Measurements from ENCODE around the gene PRAME. TPM values are rescaled to one million over a fixed set of nuclear protein-coding genes. Genes with fewer than 3 reads are reported as not detected.
"Not testable (repeated sequence)": the region's sequence is repeated elsewhere in the genome, so short reads cannot be mapped to it uniquely, and the experiment has no call there.

The PRAME gene
- polyA plus RNA-seq, 4 donors = not detected

GRCh38 chr22:22584722-22585121 lies 25.7 kb upstream of the PRAME start:
- FAIRE-seq (no peak), DNase-seq (no peak)
- Histone ChIP-seq H3K4me1 (ENCODE audit: control insufficient read depth in 3 of 3, insufficient read depth in 2 of 3, low read depth in 1 of 3, low read length in 2 of 3) (no peaks in the 10 kb centered on the region), H3K4me3 (ENCODE audit: low read depth in 1 of 3, low read length in 3 of 3) (no peak overlapping the region), H3K9me3 (ENCODE audit: control insufficient read depth in 2 of 2, insufficient read depth in 1 of 2, low read depth in 1 of 2, low read length in 1 of 2) (no peaks in the 10 kb centered on the region), H3K36me3 (ENCODE audit: control insufficient read depth in 3 of 3, insufficient read depth in 2 of 3, low read depth in 1 of 3, low read length in 3 of 3) (no peaks in the 10 kb centered on the region), H3K27me3 (ENCODE audit: control insufficient read depth in 3 of 3, insufficient read depth in 3 of 3, low read length in 3 of 3) (no peaks in the 10 kb centered on the region), H3K27ac (ENCODE audit: low read depth in 1 of 3, low read length in 2 of 3) (no peak overlapping the region)
- WGBS, 3 donors = 76 to 81% (median 77%) methylated on average over 3 of the region's 3 CpGs

- no peaks in the 10 kb centered on the region for H3K27me3 ChIP-seq (ENCODE audit: control insufficient read depth in 3 of 3, insufficient read depth in 3 of 3, low read length in 3 of 3)
- DNase-seq (no peak), FAIRE-seq (no peak)
- 89 to 96% (median 91%) methylated on average over 1 of the region's 1 CpG for WGBS, 3 donors
- no peak overlapping the region for H3K4me3 ChIP-seq (ENCODE audit: low read depth in 1 of 3, low read length in 3 of 3)
- no peaks in the 10 kb centered on the region for H3K9me3 ChIP-seq (ENCODE audit: control insufficient read depth in 2 of 2, insufficient read depth in 1 of 2, low read depth in 1 of 2, low read length in 1 of 2)
- no peaks in the 10 kb centered on the region for H3K36me3 ChIP-seq (ENCODE audit: control insufficient read depth in 3 of 3, insufficient read depth in 2 of 3, low read depth in 1 of 3, low read length in 3 of 3)
- no peaks in the 10 kb centered on the region for H3K4me1 ChIP-seq (ENCODE audit: control insufficient read depth in 3 of 3, insufficient read depth in 2 of 3, low read depth in 1 of 3, low read length in 2 of 3)
- H3K27ac ChIP-seq (ENCODE audit: low read depth in 1 of 3, low read length in 2 of 3) = no peak overlapping the region
Observed at GRCh38 chr22:22583030-22583429, 24.0 kb upstream of the PRAME start.

DNA sequence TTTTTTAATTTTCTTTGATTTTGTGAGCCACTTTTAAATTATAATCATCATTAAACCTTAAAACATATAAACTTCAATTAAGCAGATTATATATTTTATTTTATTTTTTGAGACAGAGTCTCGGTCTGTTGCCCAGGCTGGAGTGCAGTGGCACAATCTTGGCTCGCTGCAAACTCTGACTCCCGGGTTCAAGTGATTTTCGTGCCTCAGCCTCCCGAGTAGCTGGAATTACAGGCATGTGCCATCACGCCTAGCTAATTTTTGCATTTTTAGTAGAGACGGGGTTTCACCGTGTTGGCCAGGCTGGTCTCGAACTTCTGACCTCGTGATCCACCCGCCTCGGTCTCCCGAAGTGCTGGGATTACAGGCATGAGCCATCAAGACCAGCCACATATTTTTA lies 22.5 kb upstream of the PRAME start:
- FAIRE-seq; H3K27me3 ChIP-seq (ENCODE audit: control insufficient read depth in 3 of 3, insufficient read depth in 3 of 3, low read length in 3 of 3); H3K4me3 ChIP-seq (ENCODE audit: low read depth in 1 of 3, low read length in 3 of 3); H3K9me3 ChIP-seq (ENCODE audit: control insufficient read depth in 2 of 2, insufficient read depth in 1 of 2, low read depth in 1 of 2, low read length in 1 of 2); H3K27ac ChIP-seq (ENCODE audit: low read depth in 1 of 3, low read length in 2 of 3); DNase-seq; H3K4me1 ChIP-seq (ENCODE audit: control insufficient read depth in 3 of 3, insufficient read depth in 2 of 3, low read depth in 1 of 3, low read length in 2 of 3); H3K36me3 ChIP-seq (ENCODE audit: control insufficient read depth in 3 of 3, insufficient read depth in 2 of 3, low read depth in 1 of 3, low read length in 3 of 3): not testable (repeated sequence)
- 83 to 89% (median 88%) methylated on average over 13 of the region's 13 CpGs for WGBS, 3 donors

- 75 to 87% (median 77%) methylated on average over 7 of the region's 7 CpGs for WGBS, 3 donors
- H3K4me3 ChIP-seq (ENCODE audit: low read depth in 1 of 3, low read length in 3 of 3) = no peak overlapping the region
- no peaks in the 10 kb centered on the region for H3K36me3 ChIP-seq (ENCODE audit: control insufficient read depth in 3 of 3, insufficient read depth in 2 of 3, low read depth in 1 of 3, low read length in 3 of 3)
- H3K4me1 ChIP-seq (ENCODE audit: control insufficient read depth in 3 of 3, insufficient read depth in 2 of 3, low read depth in 1 of 3, low read length in 2 of 3) = no peaks in the 10 kb centered on the region
- DNase-seq = no peak
- no peak for FAIRE-seq
- H3K27ac ChIP-seq (ENCODE audit: low read depth in 1 of 3, low read length in 2 of 3) = no peak overlapping the region
- H3K9me3 ChIP-seq (ENCODE audit: control insufficient read depth in 2 of 2, insufficient read depth in 1 of 2, low read depth in 1 of 2, low read length in 1 of 2) = no peaks in the 10 kb centered on the region
- H3K27me3 ChIP-seq (ENCODE audit: control insufficient read depth in 3 of 3, insufficient read depth in 3 of 3, low read length in 3 of 3) = peaks cover 0 to 2% (median 0%) of the 10 kb centered on the region in 3 donors
Observed at GRCh38 chr22:22579869-22580604, 21.0 kb upstream of the PRAME start.

DNA sequence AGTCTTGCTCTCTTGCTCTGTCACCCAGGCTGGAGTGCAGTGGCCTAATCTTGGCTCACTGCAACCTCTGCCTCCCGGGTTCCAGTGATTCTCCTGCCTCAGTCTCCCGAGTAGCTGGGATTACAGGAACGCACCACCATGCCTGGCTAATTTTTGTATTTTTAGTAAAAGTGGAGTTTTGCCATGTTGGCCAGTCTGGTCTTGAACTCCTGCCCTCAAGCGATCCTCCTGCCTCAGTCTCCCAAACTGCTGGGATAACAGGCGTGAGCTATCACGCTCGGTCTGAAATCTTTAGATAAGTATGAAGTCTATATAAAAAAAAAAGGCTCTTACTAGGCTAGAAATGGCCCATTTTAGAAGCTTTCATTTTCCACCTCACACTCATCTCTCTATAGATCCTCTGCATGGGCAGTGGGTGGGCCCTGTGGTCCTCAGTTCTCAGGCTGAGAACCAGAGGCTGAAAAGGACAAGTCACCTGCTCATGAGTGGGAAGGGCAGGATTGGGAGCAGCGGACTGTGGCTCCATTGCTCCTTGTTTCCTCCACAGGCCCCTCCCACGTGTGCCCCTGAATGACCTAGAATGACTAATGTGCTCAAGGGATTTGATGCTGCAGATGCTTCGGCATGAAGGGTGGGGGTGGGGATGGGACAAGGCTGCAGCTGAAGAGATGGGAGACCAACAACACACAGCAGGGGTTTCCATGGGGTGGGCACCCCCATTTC lies 19.8 kb upstream of the PRAME start:
- no peaks in the 10 kb centered on the region for H3K4me1 ChIP-seq (ENCODE audit: control insufficient read depth in 3 of 3, insufficient read depth in 2 of 3, low read depth in 1 of 3, low read length in 2 of 3)
- H3K9me3 ChIP-seq (ENCODE audit: control insufficient read depth in 2 of 2, insufficient read depth in 1 of 2, low read depth in 1 of 2, low read length in 1 of 2) = no peaks in the 10 kb centered on the region
- H3K27me3 ChIP-seq (ENCODE audit: control insufficient read depth in 3 of 3, insufficient read depth in 3 of 3, low read length in 3 of 3) = peaks cover 0 to 2% (median 0%) of the 10 kb centered on the region in 3 donors
- FAIRE-seq (no peak), DNase-seq (no peak)
- H3K4me3 ChIP-seq (ENCODE audit: low read depth in 1 of 3, low read length in 3 of 3) = no peak overlapping the region
- no peaks in the 10 kb centered on the region for H3K36me3 ChIP-seq (ENCODE audit: control insufficient read depth in 3 of 3, insufficient read depth in 2 of 3, low read depth in 1 of 3, low read length in 3 of 3)
- H3K27ac ChIP-seq (ENCODE audit: low read depth in 1 of 3, low read length in 2 of 3) = no peak overlapping the region
- 66 to 73% (median 70%) methylated on average over 10 of the region's 10 CpGs for WGBS, 3 donors

GRCh38 chr22:22576989-22577427 lies 17.9 kb upstream of the PRAME start:
- 72 to 76% (median 73%) methylated on average over 5 of the region's 5 CpGs for WGBS, 3 donors
- no peak for DNase-seq
- Histone ChIP-seq H3K9me3 (ENCODE audit: control insufficient read depth in 2 of 2, insufficient read depth in 1 of 2, low read depth in 1 of 2, low read length in 1 of 2) (no peaks in the 10 kb centered on the region), H3K27ac (ENCODE audit: low read depth in 1 of 3, low read length in 2 of 3) (no peak overlapping the region), H3K36me3 (ENCODE audit: control insufficient read depth in 3 of 3, insufficient read depth in 2 of 3, low read depth in 1 of 3, low read length in 3 of 3) (no peaks in the 10 kb centered on the region), H3K4me3 (ENCODE audit: low read depth in 1 of 3, low read length in 3 of 3) (no peak overlapping the region), H3K4me1 (ENCODE audit: control insufficient read depth in 3 of 3, insufficient read depth in 2 of 3, low read depth in 1 of 3, low read length in 2 of 3) (no peaks in the 10 kb centered on the region), H3K27me3 (ENCODE audit: control insufficient read depth in 3 of 3, insufficient read depth in 3 of 3, low read length in 3 of 3) (peaks cover 0 to 2% (median 0%) of the 10 kb centered on the region in 3 donors)
- FAIRE-seq = no peak

DNA sequence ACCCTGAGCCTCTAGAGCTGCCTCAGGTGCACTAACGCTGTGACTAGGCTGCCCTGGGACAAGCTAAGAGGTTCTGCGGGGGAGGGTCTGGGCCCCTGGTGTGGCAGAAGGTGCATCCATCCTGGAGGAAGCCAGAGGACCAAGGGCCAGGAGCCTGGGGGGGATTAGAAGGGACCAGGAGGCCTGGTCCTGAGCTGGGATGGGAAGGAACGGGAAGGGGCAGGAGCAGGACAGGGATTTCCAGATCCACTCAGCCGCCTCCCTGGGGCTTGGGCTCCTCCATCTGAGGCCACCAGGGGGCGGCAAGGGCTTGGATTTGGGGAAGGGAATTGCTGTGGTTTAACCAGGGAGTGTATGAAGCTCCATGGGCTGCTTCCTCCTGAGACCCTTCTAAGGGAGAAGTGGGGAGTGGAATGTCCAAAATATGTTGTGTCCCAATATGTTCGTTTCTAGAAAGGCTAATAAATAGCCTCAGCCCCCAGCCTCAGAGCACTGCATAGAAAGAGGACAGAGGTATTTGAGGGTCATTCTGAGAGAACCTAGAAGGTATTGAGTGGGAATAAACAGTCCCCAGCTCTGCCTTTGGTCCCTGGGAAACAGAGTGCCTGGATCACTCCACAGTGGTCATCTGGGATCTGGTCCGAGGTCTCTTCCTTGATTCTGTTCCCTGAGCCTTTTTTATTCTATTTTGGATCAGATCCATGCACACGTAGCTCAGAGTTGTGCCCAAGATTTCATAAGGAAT lies 17.4 kb upstream of the PRAME start:
- DNase-seq = peak; percentile 50 to 57
- Histone ChIP-seq H3K27ac (ENCODE audit: low read depth in 1 of 3, low read length in 2 of 3) (no peak overlapping the region), H3K9me3 (ENCODE audit: control insufficient read depth in 2 of 2, insufficient read depth in 1 of 2, low read depth in 1 of 2, low read length in 1 of 2) (no peaks in the 10 kb centered on the region), H3K27me3 (ENCODE audit: control insufficient read depth in 3 of 3, insufficient read depth in 3 of 3, low read length in 3 of 3) (peaks cover 0 to 2% (median 0%) of the 10 kb centered on the region in 3 donors), H3K36me3 (ENCODE audit: control insufficient read depth in 3 of 3, insufficient read depth in 2 of 3, low read depth in 1 of 3, low read length in 3 of 3) (no peaks in the 10 kb centered on the region), H3K4me3 (ENCODE audit: low read depth in 1 of 3, low read length in 3 of 3) (no peak overlapping the region), H3K4me1 (ENCODE audit: control insufficient read depth in 3 of 3, insufficient read depth in 2 of 3, low read depth in 1 of 3, low read length in 2 of 3) (no peaks in the 10 kb centered on the region)
- 35 to 37% (median 36%) methylated on average over 8 of the region's 8 CpGs for WGBS, 3 donors
- FAIRE-seq = no peak

GRCh38 chr22:22574361-22574760 lies 15.3 kb upstream of the PRAME start:
- Histone ChIP-seq H3K36me3 (ENCODE audit: control insufficient read depth in 3 of 3, insufficient read depth in 2 of 3, low read depth in 1 of 3, low read length in 3 of 3) (no peaks in the 10 kb centered on the region), H3K27ac (ENCODE audit: low read depth in 1 of 3, low read length in 2 of 3) (no peak overlapping the region), H3K9me3 (ENCODE audit: control insufficient read depth in 2 of 2, insufficient read depth in 1 of 2, low read depth in 1 of 2, low read length in 1 of 2) (no peaks in the 10 kb centered on the region), H3K4me3 (ENCODE audit: low read depth in 1 of 3, low read length in 3 of 3) (no peak overlapping the region), H3K4me1 (ENCODE audit: control insufficient read depth in 3 of 3, insufficient read depth in 2 of 3, low read depth in 1 of 3, low read length in 2 of 3) (no peaks in the 10 kb centered on the region), H3K27me3 (ENCODE audit: control insufficient read depth in 3 of 3, insufficient read depth in 3 of 3, low read length in 3 of 3) (peaks cover 0 to 2% (median 0%) of the 10 kb centered on the region in 3 donors)
- FAIRE-seq (no peak), DNase-seq (no peak)

Measured in small intestine (tissue), 7 donors.